Neuronal stem cell (in vitro differentiated cells): ENCODE measurements around the gene RUNX2.

Experiments
- DNase-seq: peaks from one replicate; pipeline ENCODE4 v3.0.0-alpha.2; 2013; ENCODE audit warnings: low spot score
- H2AFZ ChIP-seq: one replicate; pipeline ENCODE4 v1.6.1; 2013; ENCODE audit warnings: mild to moderate bottlenecking, low read length, inconsistent platforms
- H2AK5ac ChIP-seq: 2 replicates; pipeline ENCODE4 v1.6.1; 2013; ENCODE audit warnings: low read depth, mild to moderate bottlenecking, inconsistent platforms, low read length, moderate library complexity, mixed read lengths
- H2BK120ac ChIP-seq: 2 replicates; pipeline ENCODE4 v1.6.1; 2013; ENCODE audit warnings: low read depth, mild to moderate bottlenecking, inconsistent platforms, low read length, moderate library complexity, mixed read lengths
- H2BK12ac ChIP-seq: one replicate; pipeline ENCODE4 v1.6.1; 2013; ENCODE audit warnings: low read length, inconsistent platforms
- H2BK15ac ChIP-seq: 2 replicates; pipeline ENCODE4 v1.6.1; 2013; ENCODE audit warnings: mild to moderate bottlenecking, low read length, inconsistent platforms, mixed read lengths
- H2BK5ac ChIP-seq: one replicate; pipeline ENCODE4 v1.6.1; 2013; ENCODE audit warnings: inconsistent platforms, mild to moderate bottlenecking, low read length, moderate library complexity
- H3K14ac ChIP-seq: one replicate; pipeline ENCODE4 v1.6.1; 2013; ENCODE audit warnings: low read length, inconsistent platforms
- H3K18ac ChIP-seq: 2 replicates; pipeline ENCODE4 v1.6.1; 2013; ENCODE audit warnings: low read length, inconsistent platforms
- H3K23ac ChIP-seq: 2 replicates; pipeline ENCODE4 v1.6.1; 2013; ENCODE audit warnings: low read depth, mild to moderate bottlenecking, mixed read lengths, low read length, inconsistent platforms; ENCODE audit not compliant: poor library complexity
- H3K27ac ChIP-seq: replicated peaks from 3 replicates; pipeline ENCODE4 v1.5.1; 2013; ENCODE audit warnings: low read length, inconsistent platforms
- H3K27me3 ChIP-seq, 3 experiments: 2 replicates each; pipeline ENCODE4 v1.6.1; 2013; ENCODE audit warnings: low read length in 3 of 3, mild to moderate bottlenecking in 2 of 3, inconsistent platforms in 1 of 3, low read depth in 1 of 3, mixed read lengths in 1 of 3, moderate library complexity in 1 of 3; ENCODE audit not compliant: control insufficient read depth in 3 of 3, insufficient read depth in 3 of 3
- H3K36me3 ChIP-seq, 2 donors: replicated peaks in 1 of 2; 2 replicates each; pipeline ENCODE4 v1.6.1; 2013; ENCODE audit warnings: low read length in 2 of 2; ENCODE audit not compliant: control insufficient read depth in 2 of 2, insufficient read depth in 2 of 2
- H3K4ac ChIP-seq: 2 replicates; pipeline ENCODE4 v1.6.1; 2013; ENCODE audit warnings: inconsistent platforms, mild to moderate bottlenecking, low read length, moderate library complexity
- H3K4me1 ChIP-seq, 2 donors: 1 replicate in 1 of 2; 2 replicates in 1 of 2; pipeline ENCODE4 v1.6.1; 2013; ENCODE audit warnings: low read length in 2 of 2, low read depth in 1 of 2; ENCODE audit not compliant: control insufficient read depth in 2 of 2, insufficient read depth in 1 of 2
- H3K4me2 ChIP-seq: one replicate; pipeline ENCODE4 v1.6.1; 2013; ENCODE audit warnings: mild to moderate bottlenecking, low read length, inconsistent platforms; ENCODE audit not compliant: insufficient read depth, poor library complexity, severe bottlenecking
- H3K4me3 ChIP-seq, 2 donors: 2 replicates each; pipeline ENCODE4 v1.5.1; 2013; ENCODE audit warnings: low read length in 2 of 2, mild to moderate bottlenecking in 2 of 2, inconsistent platforms in 1 of 2, moderate library complexity in 1 of 2
- H3K79me1 ChIP-seq: one replicate; pipeline ENCODE4 v1.6.1; 2013; ENCODE audit warnings: low read depth, mild to moderate bottlenecking, inconsistent platforms, low read length, moderate library complexity
- H3K9ac ChIP-seq: one replicate; pipeline ENCODE4 v1.6.1; 2013; ENCODE audit warnings: mild to moderate bottlenecking, low read depth, low read length, inconsistent platforms; ENCODE audit not compliant: poor library complexity
- H3K9me3 ChIP-seq, 2 donors: replicated peaks in 1 of 2; 2 replicates each; pipeline versions ENCODE3 to v1.6.1; 2013; ENCODE audit warnings: low read length in 2 of 2, mild to moderate bottlenecking in 2 of 2, inconsistent platforms in 1 of 2, low read depth in 1 of 2, mixed read lengths in 1 of 2, moderate library complexity in 1 of 2; ENCODE audit not compliant: control insufficient read depth in 2 of 2, insufficient read depth in 1 of 2
- H4K8ac ChIP-seq: one replicate; pipeline ENCODE4 v1.6.1; 2013; ENCODE audit warnings: low read depth, mild to moderate bottlenecking, inconsistent platforms, low read length, moderate library complexity
- H4K91ac ChIP-seq: one replicate; pipeline ENCODE4 v1.6.1; 2013; ENCODE audit warnings: low read length, low read depth, mild to moderate bottlenecking, inconsistent platforms; ENCODE audit not compliant: poor library complexity
- WGBS, 2 donors: extraction: QIAGEN DNeasy Blood & Tissue Kit; methylation state at CpG; one replicate each; pipeline ENCODE4 v1.1.7; 2013; ENCODE audit warnings: missing lambda C conversion rate in 2 of 2, mixed read lengths in 1 of 2; ENCODE audit not compliant: insufficient read length in 2 of 2, insufficient replicate concordance in 1 of 2; ENCODE audit errors: extremely low coverage in 2 of 2; 5-methylcytosine and 5-hydroxymethylcytosine counted together

Gene RUNX2

GRCh38 chr6:45642331-45643125 is 314.4 kb downstream of the RUNX2 start:
- DNase-seq, result no peak
- H3K4ac ChIP-seq, result no peak overlapping the region

GRCh38 chr6:45643126-45643525 is 315.0 kb downstream of the RUNX2 start:
- Histone ChIP-seq H3K27me3 (no peaks in the 10 kb centered on the region), H2BK12ac (no peak overlapping the region), H3K4ac (no peak overlapping the region), H3K9me3 (no peaks in the 10 kb centered on the region), H3K23ac (no peak overlapping the region), H3K9ac (no peak overlapping the region), H3K4me3 (no peak overlapping the region), H3K4me1 (peaks cover 0 to 2% of the 10 kb centered on the region in 2 donors), H2BK120ac (no peak overlapping the region), H2AK5ac (no peak overlapping the region), H3K79me1 (no peaks in the 10 kb centered on the region), H3K27ac (no peak overlapping the region), H2AFZ (no peak overlapping the region), H2BK15ac (no peak overlapping the region), H3K18ac (peak overlapping the region; percentile 73), H3K14ac (no peak overlapping the region), H3K36me3 (no peaks in the 10 kb centered on the region), H4K8ac (no peak overlapping the region), H3K4me2 (no peak overlapping the region), H2BK5ac (no peak overlapping the region), H4K91ac (no peak overlapping the region)
- no CpG with 5 or more reads among the region's 3 CpGs for WGBS, 2 donors
- no peak for DNase-seq

More at GRCh38 chr6:45642331-45643125, 314.4 kb downstream of the RUNX2 start:
- no peak overlapping the region for H3K27ac ChIP-seq
- peaks cover 0 to 2% of the 10 kb centered on the region in 2 donors for H3K4me1 ChIP-seq
- no peaks in the 10 kb centered on the region for H3K79me1 ChIP-seq
- no peak overlapping the region for H3K9ac ChIP-seq
- WGBS, 2 donors, result no CpG with 5 or more reads among the region's 20 CpGs
- no peak overlapping the region for H3K14ac ChIP-seq
- no peak overlapping the region for H2AK5ac ChIP-seq
- no peak overlapping the region for H2BK5ac ChIP-seq
- H2BK15ac ChIP-seq, result no peak overlapping the region
- no peaks in the 10 kb centered on the region for H3K9me3 ChIP-seq
- no peak overlapping the region for H2AFZ ChIP-seq
- H3K36me3 ChIP-seq, result no peaks in the 10 kb centered on the region
- no peak overlapping the region for H3K4me3 ChIP-seq
- peak overlapping the region; percentile 62 for H3K18ac ChIP-seq
- H3K23ac ChIP-seq, result no peak overlapping the region
- no peak overlapping the region for H2BK12ac ChIP-seq
- no peaks in the 10 kb centered on the region for H3K27me3 ChIP-seq
- H2BK120ac ChIP-seq, result no peak overlapping the region
- no peak overlapping the region for H4K8ac ChIP-seq
- H4K91ac ChIP-seq, result no peak overlapping the region
- no peak overlapping the region for H3K4me2 ChIP-seq

- H3K4ac ChIP-seq, result no peak overlapping the region
- H3K14ac ChIP-seq, result no peak overlapping the region
- H3K4me3 ChIP-seq, result no peak overlapping the region
- H3K18ac ChIP-seq, result no peak overlapping the region
- no peak overlapping the region for H3K27ac ChIP-seq
- H3K79me1 ChIP-seq, result no peaks in the 10 kb centered on the region
- no peak overlapping the region for H3K4me2 ChIP-seq
- no peaks in the 10 kb centered on the region for H3K36me3 ChIP-seq
- H4K91ac ChIP-seq, result no peak overlapping the region
- no peak overlapping the region for H2BK5ac ChIP-seq
- no peak overlapping the region for H4K8ac ChIP-seq
- H3K9ac ChIP-seq, result no peak overlapping the region
- H2BK120ac ChIP-seq, result no peak overlapping the region
- H3K9me3 ChIP-seq, result no peaks in the 10 kb centered on the region
- peaks cover 0 to 2% of the 10 kb centered on the region in 2 donors for H3K4me1 ChIP-seq
- H2AFZ ChIP-seq, result no peak overlapping the region
- no peak overlapping the region for H2BK12ac ChIP-seq
- no peak for DNase-seq
- H2AK5ac ChIP-seq, result peak overlapping the region; percentile 24
- H2BK15ac ChIP-seq, result no peak overlapping the region
- no peaks in the 10 kb centered on the region for H3K27me3 ChIP-seq
- no peak overlapping the region for H3K23ac ChIP-seq
These were observed 316.6 kb downstream of the RUNX2 start for GRCh38 chr6:45644720-45645119.

DNA sequence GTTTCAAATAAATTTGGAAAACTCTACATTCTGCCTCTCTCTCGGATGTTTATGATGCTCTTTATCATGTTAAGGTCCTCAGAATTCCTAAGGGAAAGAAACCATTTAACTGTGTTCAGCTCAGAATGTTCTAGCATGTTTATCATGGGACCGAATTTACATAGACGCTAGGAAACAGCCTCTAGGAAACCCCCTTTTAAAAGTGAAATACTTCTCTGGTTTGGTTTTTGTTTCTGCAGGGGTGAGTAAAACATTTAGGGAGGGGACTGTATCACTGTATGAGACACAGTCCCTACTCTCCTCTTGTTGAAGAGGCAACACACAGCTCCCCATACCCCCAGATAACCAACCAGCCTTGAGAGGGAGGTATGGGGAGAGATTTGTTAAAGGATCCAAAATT is 317.2 kb downstream of the RUNX2 start:
- Histone ChIP-seq H3K4me2 (no peak overlapping the region), H2BK12ac (no peak overlapping the region), H2AFZ (no peak overlapping the region), H3K36me3 (no peaks in the 10 kb centered on the region), H2AK5ac (no peak overlapping the region), H2BK5ac (no peak overlapping the region), H3K18ac (no peak overlapping the region), H3K9me3 (no peaks in the 10 kb centered on the region), H4K91ac (no peak overlapping the region), H3K4me3 (no peak overlapping the region), H4K8ac (no peak overlapping the region), H3K9ac (no peak overlapping the region), H3K14ac (no peak overlapping the region), H3K4ac (no peak overlapping the region), H3K4me1 (peaks cover 0 to 2% of the 10 kb centered on the region in 2 donors), H3K27me3 (no peaks in the 10 kb centered on the region), H2BK120ac (no peak overlapping the region), H3K23ac (no peak overlapping the region), H3K79me1 (no peaks in the 10 kb centered on the region), H2BK15ac (no peak overlapping the region), H3K27ac (no peak overlapping the region)
- no CpG with 5 or more reads among the region's 3 CpGs for WGBS, 2 donors
- no peak for DNase-seq
